ENCODE data around the gene TARS3. TPM values are rescaled to one million over a fixed set of nuclear protein-coding genes. Genes with fewer than 3 reads are reported as not detected.
"Not testable (repeated sequence)": the region's sequence is repeated elsewhere in the genome, so short reads cannot be mapped to it uniquely, and the experiment has no call there.

TARS3 gene
- total RNA-seq, 1 donor from 2014 or later: 13.0 TPM

GRCh38 chr15:101734837-101735236 is 10.6 kb upstream of the TARS3 start:
- CTCF ChIA-PET; H3K4me3 Mint-ChIP-seq; H3K4me1 Mint-ChIP-seq; POLR2A ChIA-PET; H3K27me3 Mint-ChIP-seq; H3K9me3 Mint-ChIP-seq; ATAC-seq (ENCODE audit: low read depth); H3K36me3 Mint-ChIP-seq (ENCODE audit: low read depth); DNase-seq; H3K27ac Mint-ChIP-seq; intact Hi-C loops (cut with micrococcal nuclease): not testable (repeated sequence)

GRCh38 chr15:101733545-101733944 is 9.3 kb upstream of the TARS3 start:
- ChIA-PET POLR2A (no interaction called here), CTCF (no interaction called here)
- Mint-ChIP-seq H3K4me3 (no peak overlapping the region), H3K4me1 (no peaks in the 10 kb centered on the region), H3K9me3 (no peaks in the 10 kb centered on the region), H3K27ac (no peak overlapping the region), H3K27me3 (no peaks in the 10 kb centered on the region), H3K36me3 (ENCODE audit: low read depth) (peaks cover 4% of the 10 kb centered on the region)
- ATAC-seq (ENCODE audit: low read depth) (no peak), DNase-seq (no peak)
- no peak for TF ChIP-seq CTCF (IDR thresholded peaks at IDR 0.05)
- intact Hi-C loops (cut with micrococcal nuclease): no loop called here

- CTCF ChIA-PET: no interaction called here
- Mint-ChIP-seq H3K4me1 (no peaks in the 10 kb centered on the region), H3K9me3 (no peaks in the 10 kb centered on the region), H3K27me3 (no peaks in the 10 kb centered on the region), H3K36me3 (ENCODE audit: low read depth) (peaks cover 4% of the 10 kb centered on the region), H3K27ac (no peak overlapping the region), H3K4me3 (no peak overlapping the region)
- DNase-seq (no peak), ATAC-seq (ENCODE audit: low read depth) (no peak)
- TF ChIP-seq CTCF (IDR thresholded peaks at IDR 0.05): no peak
- intact Hi-C loops (cut with micrococcal nuclease): no loop called here
- POLR2A ChIA-PET: no interaction called here
Measured at GRCh38 chr15:101732772-101733171, 8.5 kb upstream of the TARS3 start.

GRCh38 chr15:101731746-101732145 is 7.5 kb upstream of the TARS3 start:
- POLR2A ChIA-PET: no interaction called here
- intact Hi-C loops (cut with micrococcal nuclease): no loop called here

GRCh38 chr15:101727186-101727585 is 2.9 kb upstream of the TARS3 start:
- intact Hi-C loops (cut with micrococcal nuclease): no loop called here
- no peak overlapping the region for H3K27ac Mint-ChIP-seq
- peaks cover 14% of the 10 kb centered on the region for H3K4me1 Mint-ChIP-seq
- peaks cover 3% of the 10 kb centered on the region for H3K36me3 Mint-ChIP-seq (ENCODE audit: low read depth)
- ChIA-PET POLR2A (no interaction called here), CTCF (no interaction called here)
- no peaks in the 10 kb centered on the region for H3K9me3 Mint-ChIP-seq
- H3K4me3 Mint-ChIP-seq: no peak overlapping the region
- no peak for ATAC-seq (ENCODE audit: low read depth)
- no peak for TF ChIP-seq CTCF (IDR thresholded peaks at IDR 0.05)
- H3K27me3 Mint-ChIP-seq: no peaks in the 10 kb centered on the region
- no peak for DNase-seq

More at GRCh38 chr15:101731746-101732145, 7.5 kb upstream of the TARS3 start:
- DNase-seq (no peak), ATAC-seq (ENCODE audit: low read depth) (no peak)
- Mint-ChIP-seq H3K27me3 (no peaks in the 10 kb centered on the region), H3K4me3 (no peak overlapping the region), H3K4me1 (no peaks in the 10 kb centered on the region), H3K9me3 (no peaks in the 10 kb centered on the region), H3K36me3 (ENCODE audit: low read depth) (peaks cover 2% of the 10 kb centered on the region), H3K27ac (no peak overlapping the region)
- TF ChIP-seq CTCF (IDR thresholded peaks at IDR 0.05): no peak
- CTCF ChIA-PET: no interaction called here

- Mint-ChIP-seq H3K36me3 (ENCODE audit: low read depth) (peaks cover 21% of the 10 kb centered on the region), H3K4me3 (peak overlapping the region; percentile 48), H3K27me3 (no peaks in the 10 kb centered on the region), H3K27ac (peak overlapping the region; percentile 56), H3K4me1 (peaks cover 15% of the 10 kb centered on the region), H3K9me3 (peaks cover 5% of the 10 kb centered on the region)
- DNase-seq (no peak), ATAC-seq (ENCODE audit: low read depth) (no peak)
- ChIA-PET CTCF (no interaction called here), POLR2A (no interaction called here)
- intact Hi-C loops (cut with micrococcal nuclease): loop anchor here (2.0 kb wide), 1 partner anchor 16 kb away; no protein-coding TSS in a partner anchor
- TF ChIP-seq CTCF (IDR thresholded peaks at IDR 0.05): no peak
Measured at GRCh38 chr15:101725073-101725472, 800 bp upstream of the TARS3 start.
